GM23248 (cell line): ENCODE data around the gene SEC16A. TPM values are rescaled to one million over a fixed set of nuclear protein-coding genes. Genes with fewer than 3 reads are reported as not detected.

Experiments
- DNase-seq: peaks from one replicate; pipeline ENCODE4 v3.0.0-alpha.2; 2015
- H2AFZ ChIP-seq: fragments of 200-600 bp; sonication (generic); 2 replicates; pipeline ENCODE4 v1.6.1; 2016; ENCODE audit warnings: antibody characterized with exemption
- H3F3A ChIP-seq: fragments of 200-600 bp; sonication (generic); 2 replicates; pipeline ENCODE4 v1.6.1; 2016; ENCODE audit warnings: mild to moderate bottlenecking, antibody characterized with exemption, mixed run types; ENCODE audit not compliant: insufficient read depth
- H3K27ac ChIP-seq: fragments of 200-600 bp; sonication (generic); 2 replicates; pipeline ENCODE4 v1.5.1; 2016; ENCODE audit warnings: mild to moderate bottlenecking
- H3K27me3 ChIP-seq: fragments of 200-600 bp; sonication (generic); replicated peaks from 2 replicates; pipeline ENCODE4 v1.6.1; 2016; ENCODE audit warnings: mild to moderate bottlenecking; ENCODE audit not compliant: insufficient read depth
- H3K36me3 ChIP-seq: fragments of 200-600 bp; sonication (generic); 2 replicates; pipeline ENCODE4 v1.6.1; 2016; ENCODE audit warnings: low read depth, mild to moderate bottlenecking
- H3K4me1 ChIP-seq: fragments of 200-600 bp; sonication (generic); 2 replicates; pipeline ENCODE4 v1.6.1; 2016; ENCODE audit warnings: mild to moderate bottlenecking; ENCODE audit not compliant: insufficient read depth
- H3K4me2 ChIP-seq: fragments of 200-600 bp; sonication (generic); one replicate; pipeline ENCODE4 v1.6.1; 2016; ENCODE audit warnings: mild to moderate bottlenecking; ENCODE audit not compliant: unreplicated experiment
- H3K4me3 ChIP-seq: fragments of 200-600 bp; sonication (generic); 2 replicates; pipeline ENCODE4 v1.5.1; 2016; ENCODE audit warnings: mild to moderate bottlenecking
- H3K79me2 ChIP-seq: fragments of 200-600 bp; sonication (generic); 2 replicates; pipeline ENCODE4 v1.6.1; 2016; ENCODE audit warnings: mild to moderate bottlenecking; ENCODE audit not compliant: insufficient read depth
- H3K9ac ChIP-seq: fragments of 200-600 bp; sonication (generic); 2 replicates; pipeline ENCODE4 v1.6.1; 2016; ENCODE audit warnings: mild to moderate bottlenecking
- H3K9me2 ChIP-seq: fragments of 200-600 bp; sonication (generic); 2 replicates; pipeline ENCODE4 v1.6.1; 2016; ENCODE audit warnings: mixed run types, mild to moderate bottlenecking, moderate library complexity; ENCODE audit not compliant: insufficient read depth
- H3K9me3 ChIP-seq: fragments of 200-600 bp; sonication (generic); one replicate; pipeline ENCODE4 v1.6.1; 2017; ENCODE audit warnings: low read depth
- H4K20me1 ChIP-seq: fragments of 200-600 bp; sonication (generic); 2 replicates; pipeline ENCODE4 v1.6.0; 2016; ENCODE audit not compliant: insufficient read depth
- EZH2 ChIP-seq: fragments of 200-600 bp; sonication (generic); IDR thresholded peaks from 2 replicates; pipeline ENCODE4 v1.6.1; 2018; ENCODE audit warnings: antibody characterized with exemption, mild to moderate bottlenecking; ENCODE audit not compliant: insufficient read depth, poor library complexity, severe bottlenecking
- EZH2phosphoT487 ChIP-seq: fragments of 200-600 bp; sonication (generic); IDR thresholded peaks from 2 replicates; pipeline ENCODE4 v1.6.1; 2018; ENCODE audit warnings: antibody characterized with exemption, moderate library complexity, mild to moderate bottlenecking, low read depth; ENCODE audit not compliant: insufficient read depth
- WGBS, 2 experiments: methylation state at CpG; one replicate each; pipeline ENCODE4 v1.1.6; 2015 to 2017; ENCODE audit warnings: low lambda C conversion rate in 2 of 2, low coverage in 1 of 2; ENCODE audit errors: missing lambda C conversion rate in 2 of 2; 5-methylcytosine and 5-hydroxymethylcytosine counted together
- in situ Hi-C: fragments of 300-500 bp; cut with MboI; formaldehyde crosslinking; loops from 2 replicates; pipeline ENCODE4 v1.15.0; 2020
- polyA plus RNA-seq: library from polyadenylated mRNA; unstranded; fragments of >200 nt; fragmentation: Nextera tagmentation; extraction: Ambion mirVana; gene quantifications from 2 replicates; pipeline ENCODE4 v1.2.1, GENCODE V29; 2016
- total RNA-seq: library from RNA; depleted of rRNA; stranded (reverse); fragments of >200 nt; shearing (Covaris generic); gene quantifications from 2 replicates; pipeline ENCODE4 v1.2.3, GENCODE V29; 2014

SEC16A gene
- total and polyA plus RNA-seq, 2 experiments from 2014 or later = 34.5 to 43.4 TPM

- Histone ChIP-seq H3K27me3 (no peaks in the 10 kb centered on the region), H3K4me2 (no peak overlapping the region), H3K9me2 (no peaks in the 10 kb centered on the region), H4K20me1 (0 out of 2 replicates have a peak, but pooled peaks cover 3% of the 10 kb centered on the region), H3F3A (no peaks in the 10 kb centered on the region), H3K4me3 (no peak overlapping the region; the same call in 1 of the 2 replicates), H3K9me3 (no peaks in the 10 kb centered on the region), H3K9ac (peak overlapping the region; percentile 100; the same call in 1 of the 2 replicates), H3K79me2 (peaks cover 82% of the 10 kb centered on the region), H2AFZ (no peak overlapping the region), H3K4me1 (peaks cover 19% of the 10 kb centered on the region), H3K27ac (no peak overlapping the region), H3K36me3 (peaks cover 36% of the 10 kb centered on the region; the same call in 1 of the 2 replicates)
- WGBS, 2 experiments = 52 to 59% methylated on average over 9 of the region's 9 CpGs
- in situ Hi-C loops = no loop called here
- TF ChIP-seq EZH2 (no peak), EZH2phosphoT487 (no peak)
- DNase-seq = peak; percentile 33
Measured at GRCh38 chr9:136412962-136413361, 69.9 kb downstream of the SEC16A start.

- H3K4me1 ChIP-seq = peaks cover 19% of the 10 kb centered on the region
- peak overlapping the region; percentile 94 for H3K4me3 ChIP-seq
- H3K9me3 ChIP-seq = no peaks in the 10 kb centered on the region
- H3F3A ChIP-seq = no peaks in the 10 kb centered on the region
- H3K36me3 ChIP-seq = peaks cover 33% of the 10 kb centered on the region; the same call in 1 of the 2 replicates
- peak overlapping the region; percentile 99 for H3K4me2 ChIP-seq
- H2AFZ ChIP-seq = peak overlapping the region; percentile 62; the same call in 1 of the 2 replicates
- in situ Hi-C loops = no loop called here
- TF ChIP-seq EZH2phosphoT487 = no peak
- TF ChIP-seq EZH2 = no peak
- H3K9me2 ChIP-seq = no peaks in the 10 kb centered on the region
- H3K9ac ChIP-seq = peak overlapping the region; percentile 100
- WGBS, 2 experiments = 5 to 20% methylated on average over 4 of the region's 4 CpGs
- peak; percentile 42 for DNase-seq
- peaks cover 75% of the 10 kb centered on the region for H3K79me2 ChIP-seq
- H3K27ac ChIP-seq = peak overlapping the region; percentile 89
- 0 out of 2 replicates have a peak, but pooled peaks cover 3% of the 10 kb centered on the region for H4K20me1 ChIP-seq
- no peaks in the 10 kb centered on the region for H3K27me3 ChIP-seq
Measured at GRCh38 chr9:136411378-136411777, 71.5 kb downstream of the SEC16A start.

GRCh38 chr9:136410500-136411287 lies 72.1 kb downstream of the SEC16A start, which contains the start of the genes ENTR1 and PMPCA:
ENTR1 (minus strand) TSS chr9:136410614; CDS start chr9:136410397, 217 bp downstream.
PMPCA (plus strand) TSS chr9:136410658; CDS start chr9:136410669, 11 bp downstream.
- no peaks in the 10 kb centered on the region for H3K9me3 ChIP-seq
- peak within 1 kb of the TSS; percentile 100 for H3K9ac ChIP-seq
- 0 out of 2 replicates have a peak, but pooled peaks cover 3% of the 10 kb centered on the region for H4K20me1 ChIP-seq
- H3K4me1 ChIP-seq = peaks cover 19% of the 10 kb centered on the region
- H3K79me2 ChIP-seq = peaks cover 70% of the 10 kb centered on the region
- H3K9me2 ChIP-seq = no peaks in the 10 kb centered on the region
- no peaks in the 10 kb centered on the region for H3F3A ChIP-seq
- in situ Hi-C loops = no loop called here
- peaks cover 33% of the 10 kb centered on the region; the same call in 1 of the 2 replicates for H3K36me3 ChIP-seq
- peak within 1 kb of the TSS; percentile 99 for H3K4me2 ChIP-seq
- H3K27ac ChIP-seq = peak within 1 kb of the TSS; percentile 89
- peak; percentile 95 for DNase-seq
- no peak for TF ChIP-seq EZH2phosphoT487
- 1% methylated on average over 55 to 63 of the region's 83 CpGs for WGBS, 2 experiments
- no peaks in the 10 kb centered on the region for H3K27me3 ChIP-seq
- H2AFZ ChIP-seq = peak within 1 kb of the TSS; percentile 66
- H3K4me3 ChIP-seq = peak within 1 kb of the TSS; percentile 94

GRCh38 chr9:136409557-136410455 lies 73.0 kb downstream of the SEC16A start:
- H3K27ac ChIP-seq = peak overlapping the region; percentile 58
- peak overlapping the region; percentile 66 for H2AFZ ChIP-seq
- in situ Hi-C loops = no loop called here
- peak overlapping the region; percentile 94 for H3K4me3 ChIP-seq
- H3F3A ChIP-seq = no peaks in the 10 kb centered on the region
- TF ChIP-seq EZH2 = no peak
- TF ChIP-seq EZH2phosphoT487 = no peak
- 8 to 9% methylated on average over 55 to 56 of the region's 71 CpGs for WGBS, 2 experiments
- peak; percentile 78 for DNase-seq
- peak overlapping the region; percentile 79 for H3K4me2 ChIP-seq
- no peaks in the 10 kb centered on the region for H3K9me2 ChIP-seq
- H3K9me3 ChIP-seq = no peaks in the 10 kb centered on the region
- no peaks in the 10 kb centered on the region for H3K27me3 ChIP-seq
- peak overlapping the region; percentile 90 for H3K9ac ChIP-seq
- peaks cover 19% of the 10 kb centered on the region for H3K4me1 ChIP-seq
- 0 out of 2 replicates have a peak, but pooled peaks cover 3% of the 10 kb centered on the region for H4K20me1 ChIP-seq
- H3K36me3 ChIP-seq = peaks cover 32% of the 10 kb centered on the region; the same call in 1 of the 2 replicates
- H3K79me2 ChIP-seq = peaks cover 61% of the 10 kb centered on the region
